ENCODE data around the gene DCDC2. TPM values are rescaled to one million over a fixed set of nuclear protein-coding genes. Genes with fewer than 3 reads are reported as not detected.
"Not testable (repeated sequence)": the region's sequence is repeated elsewhere in the genome, so short reads cannot be mapped to it uniquely, and the experiment has no call there.

The DCDC2 gene
- total RNA-seq, 2 experiments from 2014 or later: not detected

DNA sequence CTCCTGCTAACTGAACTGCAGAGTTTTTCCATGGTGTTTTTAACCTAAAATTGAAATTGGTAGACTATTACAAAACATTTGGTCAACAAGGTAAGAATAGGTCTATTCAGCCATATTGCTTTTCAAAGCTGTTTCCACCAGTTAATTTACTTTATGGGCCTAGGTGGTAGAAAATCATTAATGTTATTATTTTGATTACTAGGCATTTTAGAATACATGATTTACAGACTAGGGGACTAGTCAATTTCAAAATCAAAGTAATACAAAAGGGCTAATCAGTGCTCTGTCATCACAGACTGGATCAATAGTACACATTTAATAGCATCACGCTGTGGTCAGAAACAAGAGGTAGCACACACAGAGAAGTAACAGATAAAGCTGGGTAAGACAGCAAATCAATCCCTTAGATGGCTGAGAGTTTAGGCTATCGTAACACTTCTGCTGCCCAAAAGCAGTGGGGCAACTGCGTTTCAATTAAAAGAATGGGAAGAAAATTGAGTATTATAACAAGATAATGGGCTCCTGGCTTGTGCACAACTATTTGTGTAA is 117.4 kb downstream of the DCDC2 start:
- CTCF ChIA-PET: interaction anchor here (0.7 kb wide), 1 partner anchor 17 kb away, joined by 3 read pairs; no protein-coding TSS in a partner anchor
- H3K27me3 Mint-ChIP-seq (ENCODE audit: low read depth): peaks cover 2% of the 10 kb centered on the region
- H3K4me3 Mint-ChIP-seq: no peak overlapping the region
- no peaks in the 10 kb centered on the region for H3K36me3 Mint-ChIP-seq (ENCODE audit: low read depth)
- intact Hi-C loops (cut with micrococcal nuclease): no loop called here
- H3K4me1 Mint-ChIP-seq (ENCODE audit: low read depth): no peaks in the 10 kb centered on the region
- no peak overlapping the region for H3K27ac Mint-ChIP-seq
- DNase-seq: no peak
- H3K9me3 Mint-ChIP-seq: no peaks in the 10 kb centered on the region

DNA sequence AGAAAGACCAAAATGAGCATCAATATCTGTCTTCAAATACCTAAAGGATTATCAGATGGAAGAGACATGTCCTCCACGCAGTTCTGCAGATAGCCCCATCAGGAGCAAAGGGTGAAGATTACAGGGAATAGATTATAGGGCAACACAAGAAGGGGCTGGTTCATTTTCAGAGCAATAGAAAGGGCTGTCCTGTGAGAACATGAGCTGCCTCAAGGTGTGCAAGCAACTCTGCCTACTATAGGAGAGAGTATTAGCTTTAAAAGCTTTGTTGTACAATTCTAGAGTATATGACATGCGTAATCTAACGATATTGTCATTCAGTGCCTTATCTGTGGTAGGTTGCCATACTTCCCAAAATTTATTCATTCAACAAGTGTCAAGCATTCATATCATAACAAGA is 119.2 kb downstream of the DCDC2 start:
- Mint-ChIP-seq H3K36me3 (ENCODE audit: low read depth) (no peaks in the 10 kb centered on the region), H3K4me3 (no peak overlapping the region), H3K9me3 (no peaks in the 10 kb centered on the region), H3K4me1 (ENCODE audit: low read depth) (no peaks in the 10 kb centered on the region), H3K27ac (no peak overlapping the region), H3K27me3 (ENCODE audit: low read depth) (peaks cover 2% of the 10 kb centered on the region)
- DNase-seq: no peak
- intact Hi-C loops (cut with micrococcal nuclease): no loop called here
- CTCF ChIA-PET: no interaction called here

DNA sequence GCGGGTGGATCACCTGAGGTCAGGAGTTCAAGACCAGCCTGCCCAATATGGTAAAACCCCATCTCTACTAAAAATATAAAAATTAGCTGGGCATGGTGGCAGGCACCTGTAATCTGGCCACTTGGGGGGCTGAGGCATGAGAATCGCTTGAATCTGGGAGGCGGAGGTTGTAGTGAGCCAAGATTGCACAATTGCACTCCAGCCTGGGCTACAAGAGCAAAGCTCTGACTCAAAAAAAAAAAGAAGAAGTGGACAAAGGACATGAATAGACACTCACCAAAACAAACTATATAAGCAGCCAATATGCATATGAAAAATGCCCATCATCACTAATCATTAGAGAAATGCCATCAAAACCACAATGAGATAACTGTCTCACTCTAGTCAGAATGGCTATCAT is 121.1 kb downstream of the DCDC2 start:
- CTCF ChIA-PET; H3K4me1 Mint-ChIP-seq (ENCODE audit: low read depth); H3K9me3 Mint-ChIP-seq; H3K4me3 Mint-ChIP-seq; intact Hi-C loops (cut with micrococcal nuclease); H3K27me3 Mint-ChIP-seq (ENCODE audit: low read depth); DNase-seq; H3K27ac Mint-ChIP-seq; H3K36me3 Mint-ChIP-seq (ENCODE audit: low read depth): not testable (repeated sequence)

DNA sequence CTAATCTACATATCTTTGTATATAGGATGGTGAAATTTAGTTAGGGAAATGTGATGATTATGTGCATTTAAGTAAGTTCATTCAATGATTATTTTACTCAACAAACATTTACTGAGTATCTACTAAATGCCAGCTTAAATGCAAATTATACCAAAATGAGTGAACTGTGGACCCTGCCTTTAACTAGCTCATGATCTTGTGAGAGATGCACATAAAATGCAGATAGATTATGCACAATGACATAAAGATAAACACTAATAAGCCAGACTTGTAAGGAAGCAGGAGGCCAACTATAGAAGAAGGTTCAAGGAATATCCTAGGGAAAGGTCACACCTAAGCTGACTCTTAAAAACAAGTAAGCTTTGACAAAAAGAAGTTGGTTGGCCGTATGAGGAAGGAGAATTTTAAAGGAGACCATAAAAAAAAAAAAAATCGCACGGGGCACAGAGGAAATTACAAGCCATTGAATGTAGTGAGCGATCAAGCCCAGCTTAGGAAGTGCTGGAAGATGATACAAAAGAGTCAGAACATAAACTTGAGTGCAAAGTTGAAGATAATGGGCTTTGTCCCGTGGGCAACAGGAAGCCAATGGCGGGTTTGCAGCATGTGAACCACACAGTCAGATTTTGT is 123.9 kb downstream of the DCDC2 start:
- Mint-ChIP-seq H3K4me3 (no peak overlapping the region), H3K4me1 (ENCODE audit: low read depth) (no peaks in the 10 kb centered on the region), H3K27me3 (ENCODE audit: low read depth) (peaks cover 6% of the 10 kb centered on the region), H3K27ac (no peak overlapping the region), H3K9me3 (no peaks in the 10 kb centered on the region), H3K36me3 (ENCODE audit: low read depth) (no peaks in the 10 kb centered on the region)
- intact Hi-C loops (cut with micrococcal nuclease): no loop called here
- CTCF ChIA-PET: no interaction called here
- no peak for DNase-seq

DNA sequence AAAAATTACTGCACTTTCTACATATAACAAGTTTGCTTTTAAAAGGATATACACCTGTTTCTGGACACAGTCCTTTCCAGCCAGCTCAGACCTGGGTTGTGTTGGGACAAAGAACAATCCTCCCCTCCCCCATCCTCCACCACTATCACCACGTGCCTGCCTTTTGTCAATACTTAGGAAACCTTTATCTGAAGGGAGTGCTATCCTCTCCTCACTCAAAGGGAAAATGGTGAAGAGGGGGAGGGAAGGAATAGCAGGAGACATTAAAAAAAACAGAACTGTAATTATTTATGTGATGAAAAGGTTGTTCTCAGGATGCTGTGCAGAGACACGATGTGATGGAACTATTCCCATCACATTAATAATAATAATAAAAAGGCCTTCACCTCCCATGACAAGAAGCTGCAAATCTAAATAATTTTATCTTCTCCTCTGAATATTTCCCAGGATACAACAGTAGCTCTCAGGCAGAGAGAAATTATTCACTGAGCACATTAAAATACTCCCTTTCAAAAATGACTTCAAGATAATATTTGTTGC is 126.4 kb downstream of the DCDC2 start:
- Mint-ChIP-seq H3K9me3 (no peaks in the 10 kb centered on the region), H3K4me3 (no peak overlapping the region), H3K27me3 (ENCODE audit: low read depth) (peaks cover 7% of the 10 kb centered on the region), H3K36me3 (ENCODE audit: low read depth) (no peaks in the 10 kb centered on the region), H3K27ac (no peak overlapping the region), H3K4me1 (ENCODE audit: low read depth) (no peaks in the 10 kb centered on the region)
- intact Hi-C loops (cut with micrococcal nuclease): no loop called here
- CTCF ChIA-PET: no interaction called here
- DNase-seq: no peak

DNA sequence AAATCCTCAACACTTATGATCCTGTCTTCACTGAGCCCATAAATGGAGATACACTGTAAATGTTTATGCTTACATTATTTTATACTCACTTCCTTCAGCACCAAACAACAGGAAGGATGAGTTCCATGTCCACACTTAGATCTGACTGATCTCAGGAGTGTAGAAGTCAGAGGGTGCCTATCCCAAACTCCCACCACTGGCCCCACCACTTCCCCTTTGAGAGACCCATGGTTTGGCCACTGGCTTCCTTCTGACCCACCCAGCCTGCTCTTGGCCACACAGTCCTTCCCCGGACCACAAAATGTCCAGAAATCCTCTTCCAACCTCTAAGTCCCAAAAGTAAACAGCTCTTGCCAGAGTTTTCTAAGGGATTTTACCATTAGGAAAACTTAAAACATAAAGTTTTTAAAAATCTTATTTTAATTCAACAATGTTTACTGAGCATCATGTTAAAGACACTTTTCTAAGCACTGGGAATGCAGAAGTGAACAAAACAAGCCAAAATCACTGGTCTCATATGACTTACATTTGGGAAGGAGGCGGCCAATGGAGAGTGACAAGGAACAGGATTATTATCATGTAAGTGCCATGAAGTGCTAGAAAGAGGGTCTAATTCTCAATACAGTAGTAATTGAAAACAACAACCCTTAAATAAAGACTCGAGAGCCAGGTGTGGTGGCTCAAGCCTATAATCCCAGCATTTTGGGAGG is 128.0 kb downstream of the DCDC2 start:
- CTCF ChIA-PET: no interaction called here
- Mint-ChIP-seq H3K9me3 (no peaks in the 10 kb centered on the region), H3K27me3 (ENCODE audit: low read depth) (peaks cover 12% of the 10 kb centered on the region), H3K27ac (no peak overlapping the region), H3K36me3 (ENCODE audit: low read depth) (no peaks in the 10 kb centered on the region), H3K4me3 (no peak overlapping the region), H3K4me1 (ENCODE audit: low read depth) (no peaks in the 10 kb centered on the region)
- no peak for DNase-seq
- intact Hi-C loops (cut with micrococcal nuclease): no loop called here

DNA sequence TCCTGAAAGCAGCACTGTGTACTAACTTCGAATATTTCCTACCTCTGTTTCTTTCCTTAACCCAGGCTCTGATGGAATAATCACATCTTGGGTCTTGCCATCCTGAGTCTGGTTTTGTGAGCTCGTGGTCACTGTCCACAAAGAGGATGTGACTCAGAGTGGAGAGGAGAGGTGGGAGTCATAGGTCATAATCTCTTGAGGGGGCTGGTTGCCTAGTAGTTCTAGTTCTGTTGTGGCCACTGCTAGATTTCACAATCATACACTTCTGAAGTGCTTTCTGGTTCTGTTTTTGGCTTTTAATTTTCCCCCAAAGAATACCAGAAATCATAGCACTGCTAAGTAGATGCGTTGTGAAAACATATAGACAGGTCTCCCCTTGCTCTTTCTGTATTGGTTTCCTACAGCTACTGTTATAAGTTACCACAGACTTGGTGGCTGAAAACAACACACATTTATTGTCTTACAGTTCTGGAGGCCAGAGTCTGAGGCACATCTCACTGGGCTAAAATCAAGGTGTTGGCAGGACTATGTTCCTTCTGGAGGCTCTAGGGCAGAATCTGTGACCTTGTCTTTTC is 129.1 kb downstream of the DCDC2 start:
- H3K4me3 Mint-ChIP-seq: no peak overlapping the region
- H3K4me1 Mint-ChIP-seq (ENCODE audit: low read depth): no peaks in the 10 kb centered on the region
- intact Hi-C loops (cut with micrococcal nuclease): no loop called here
- CTCF ChIA-PET: no interaction called here
- H3K27ac Mint-ChIP-seq: no peak overlapping the region
- peaks cover 12% of the 10 kb centered on the region for H3K27me3 Mint-ChIP-seq (ENCODE audit: low read depth)
- no peak for DNase-seq
- no peaks in the 10 kb centered on the region for H3K9me3 Mint-ChIP-seq
- H3K36me3 Mint-ChIP-seq (ENCODE audit: low read depth): no peaks in the 10 kb centered on the region

DNA sequence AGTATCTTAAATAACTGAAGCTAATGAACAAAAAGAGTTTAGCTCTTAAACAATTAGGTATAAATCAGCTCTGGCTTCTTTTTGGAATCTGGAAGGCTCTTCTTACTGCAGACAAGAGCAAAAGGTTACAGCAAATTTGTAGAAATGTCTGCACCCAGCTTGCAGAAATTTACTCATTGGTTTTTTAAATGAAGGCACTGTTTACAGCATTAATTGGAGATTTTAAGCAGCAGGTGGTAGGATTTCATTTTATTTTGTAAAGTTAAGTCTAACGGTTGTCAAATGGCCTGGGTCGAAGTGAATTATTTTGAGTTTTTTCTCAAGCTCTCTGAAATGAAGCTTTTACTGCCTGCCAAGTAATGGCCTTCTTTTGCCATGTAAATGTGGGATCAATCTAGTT is 129.7 kb downstream of the DCDC2 start:
- intact Hi-C loops (cut with micrococcal nuclease): no loop called here
- DNase-seq: no peak
- Mint-ChIP-seq H3K27me3 (ENCODE audit: low read depth) (peaks cover 10% of the 10 kb centered on the region), H3K27ac (no peak overlapping the region), H3K36me3 (ENCODE audit: low read depth) (no peaks in the 10 kb centered on the region), H3K4me3 (no peak overlapping the region), H3K4me1 (ENCODE audit: low read depth) (no peaks in the 10 kb centered on the region), H3K9me3 (no peaks in the 10 kb centered on the region)
- CTCF ChIA-PET: interaction anchor here (0.6 kb wide), 1 partner anchor 26 kb away, joined by 3 read pairs; no protein-coding TSS in a partner anchor

DNA sequence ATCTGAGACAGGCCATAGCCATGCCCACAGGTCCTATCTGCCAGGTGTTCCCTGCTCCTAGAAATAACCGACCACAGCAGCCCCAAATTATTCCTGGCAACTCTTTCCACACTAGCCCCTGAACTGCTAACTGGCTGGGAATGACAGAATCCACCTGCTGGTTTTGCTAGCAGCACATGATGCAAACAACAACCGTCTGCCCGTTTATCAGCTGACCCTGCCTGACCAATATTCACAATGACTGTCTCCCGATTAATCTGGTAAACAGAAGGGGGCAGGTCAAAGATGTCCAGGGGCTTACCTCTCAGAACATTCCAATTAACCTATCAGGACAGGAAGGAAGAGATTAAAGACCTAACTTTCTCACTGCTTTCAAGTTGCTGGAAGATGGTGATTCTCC is 130.3 kb downstream of the DCDC2 start:
- no peaks in the 10 kb centered on the region for H3K36me3 Mint-ChIP-seq (ENCODE audit: low read depth)
- H3K27me3 Mint-ChIP-seq (ENCODE audit: low read depth): peaks cover 10% of the 10 kb centered on the region
- CTCF ChIA-PET: no interaction called here
- no peak for DNase-seq
- no peak overlapping the region for H3K4me3 Mint-ChIP-seq
- H3K9me3 Mint-ChIP-seq: no peaks in the 10 kb centered on the region
- H3K4me1 Mint-ChIP-seq (ENCODE audit: low read depth): no peaks in the 10 kb centered on the region
- no peak overlapping the region for H3K27ac Mint-ChIP-seq
- intact Hi-C loops (cut with micrococcal nuclease): no loop called here

DNA sequence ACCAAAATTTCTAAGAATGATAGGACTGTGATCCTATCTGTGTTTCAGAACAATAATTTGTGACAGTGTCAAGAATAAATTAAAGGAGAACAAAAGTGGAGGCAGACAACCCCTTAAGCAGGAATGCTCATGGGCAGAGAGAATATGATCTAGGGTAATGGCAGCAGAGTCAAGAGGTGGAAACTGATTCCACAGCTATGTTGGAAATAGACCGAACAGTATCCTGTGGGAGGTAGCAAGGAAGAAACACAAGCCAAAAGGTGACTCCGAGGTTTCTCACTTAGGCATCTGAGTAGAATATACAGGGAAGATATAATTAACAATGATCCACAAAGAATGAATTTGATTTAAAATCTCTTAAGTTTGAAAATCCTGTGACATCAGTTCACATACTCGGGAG is 131.3 kb downstream of the DCDC2 start:
- Mint-ChIP-seq H3K36me3 (ENCODE audit: low read depth) (no peaks in the 10 kb centered on the region), H3K27me3 (ENCODE audit: low read depth) (peaks cover 8% of the 10 kb centered on the region), H3K9me3 (no peaks in the 10 kb centered on the region), H3K27ac (no peak overlapping the region), H3K4me3 (no peak overlapping the region), H3K4me1 (ENCODE audit: low read depth) (no peaks in the 10 kb centered on the region)
- no peak for DNase-seq
- CTCF ChIA-PET: no interaction called here
- intact Hi-C loops (cut with micrococcal nuclease): no loop called here

DNA sequence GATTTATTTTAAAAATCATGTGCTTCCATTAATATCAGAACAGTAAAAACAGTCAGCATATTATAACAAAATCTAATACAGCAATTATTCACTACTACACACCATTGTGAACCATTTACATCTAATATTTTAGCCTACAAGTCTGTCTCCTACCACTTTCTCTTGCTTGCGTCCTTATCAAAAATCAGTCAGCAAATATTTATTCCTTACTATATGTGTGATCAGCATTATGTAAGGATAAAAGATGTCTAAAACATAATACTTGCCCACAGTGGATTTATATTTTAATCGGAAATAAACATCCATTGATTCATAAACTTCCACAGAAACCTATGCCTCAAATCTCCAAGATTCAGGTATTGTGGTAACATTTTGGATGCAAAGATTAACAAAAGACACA is 132.0 kb downstream of the DCDC2 start:
- Mint-ChIP-seq H3K27me3 (ENCODE audit: low read depth) (peaks cover 8% of the 10 kb centered on the region), H3K4me3 (no peak overlapping the region), H3K27ac (no peak overlapping the region), H3K9me3 (no peaks in the 10 kb centered on the region), H3K36me3 (ENCODE audit: low read depth) (no peaks in the 10 kb centered on the region), H3K4me1 (ENCODE audit: low read depth) (no peaks in the 10 kb centered on the region)
- CTCF ChIA-PET: no interaction called here
- DNase-seq: no peak
- intact Hi-C loops (cut with micrococcal nuclease): no loop called here

DNA sequence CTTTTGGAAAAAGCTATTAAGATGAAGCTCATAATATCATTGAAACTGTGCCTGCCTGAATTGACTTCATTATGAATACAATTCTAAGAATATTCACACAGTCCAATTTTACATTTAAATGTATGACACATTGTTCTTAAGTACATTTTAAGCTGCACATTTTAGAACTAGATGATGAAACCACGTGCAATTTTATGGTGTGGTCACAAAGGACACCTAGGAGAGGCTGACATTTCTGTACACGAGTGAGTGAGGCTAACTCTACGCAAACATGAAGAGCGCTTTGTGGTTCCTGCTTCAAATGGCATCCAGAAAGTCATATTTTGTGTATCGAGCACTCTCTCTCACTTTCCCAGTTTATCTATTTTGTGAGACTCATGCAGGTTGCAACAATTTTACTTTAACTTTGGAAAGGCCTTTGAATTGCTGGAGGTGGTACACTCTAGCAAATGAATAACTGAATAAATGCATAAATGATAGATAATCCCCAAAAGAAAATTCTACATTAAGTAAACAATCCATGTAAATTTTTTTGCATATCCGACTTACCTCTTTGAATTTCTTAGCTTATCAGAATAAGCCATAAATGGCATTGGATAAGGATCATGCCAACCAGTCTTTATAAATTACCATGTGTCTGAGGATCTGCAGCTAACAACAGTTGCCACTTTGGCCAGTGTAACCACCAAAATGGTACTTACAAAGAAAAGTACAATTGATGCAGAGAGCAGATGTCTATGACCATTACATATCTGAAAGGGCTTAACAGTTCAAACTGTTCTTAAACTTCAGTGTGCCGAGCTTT is 134.5 kb downstream of the DCDC2 start:
- Mint-ChIP-seq H3K9me3 (no peaks in the 10 kb centered on the region), H3K36me3 (ENCODE audit: low read depth) (no peaks in the 10 kb centered on the region), H3K27ac (no peak overlapping the region), H3K4me3 (no peak overlapping the region), H3K4me1 (ENCODE audit: low read depth) (no peaks in the 10 kb centered on the region), H3K27me3 (ENCODE audit: low read depth) (peaks cover 9% of the 10 kb centered on the region)
- no peak for DNase-seq
- intact Hi-C loops (cut with micrococcal nuclease): no loop called here
- CTCF ChIA-PET: no interaction called here
